HG03103 (cell line): Measurements from ENCODE around the gene GHDC.
"Not testable (repeated sequence)": the region's sequence is repeated elsewhere in the genome, so short reads cannot be mapped to it uniquely, and the experiment has no call there.

Experiments
- ATAC-seq: cut with Tn5 transposase; IDR thresholded peaks from one replicate; pipeline ENCODE4 v1.9.1; 2021; ENCODE audit warnings: low read depth; ENCODE audit not compliant: unreplicated experiment

GHDC gene

GRCh38 chr17:42163113-42163512 is 31.2 kb downstream of the GHDC start:
- ATAC-seq = no peak

- no peak for ATAC-seq
Measured at GRCh38 chr17:42160531-42160910, 33.8 kb downstream of the GHDC start.

- ATAC-seq = no peak
Measured at GRCh38 chr17:42159796-42160530, 34.3 kb downstream of the GHDC start.

GRCh38 chr17:42155614-42156045 is 38.7 kb downstream of the GHDC start:
- no peak for ATAC-seq

GRCh38 chr17:42153919-42154742 is 40.2 kb downstream of the GHDC start:
- no peak for ATAC-seq

GRCh38 chr17:42146911-42147607 is 47.2 kb downstream of the GHDC start:
- ATAC-seq = no peak

GRCh38 chr17:42143138-42143537 is 51.2 kb downstream of the GHDC start:
- ATAC-seq = not testable (repeated sequence)

- ATAC-seq = no peak
Measured at GRCh38 chr17:42142371-42142896, 51.9 kb downstream of the GHDC start.

- no peak for ATAC-seq
Measured at GRCh38 chr17:42141382-42141781, 52.9 kb downstream of the GHDC start.

GRCh38 chr17:42140690-42141089 is 53.6 kb downstream of the GHDC start:
- ATAC-seq = not testable (repeated sequence)
